HG02885 (cell line): ENCODE results near the gene SYNM.
A peak's percentile ranks its signal among the peaks of the same experiment; 100 is the strongest.

Experiments used
- ATAC-seq: cut with Tn5 transposase; IDR thresholded peaks from one replicate; pipeline ENCODE4 v1.9.1; 2021; ENCODE audit warnings: mild to moderate bottlenecking; ENCODE audit not compliant: unreplicated experiment, poor library complexity

Gene SYNM

GRCh38 chr15:99085413-99086326, 19.2 kb upstream of the SYNM start:
- no peak for ATAC-seq

DNA sequence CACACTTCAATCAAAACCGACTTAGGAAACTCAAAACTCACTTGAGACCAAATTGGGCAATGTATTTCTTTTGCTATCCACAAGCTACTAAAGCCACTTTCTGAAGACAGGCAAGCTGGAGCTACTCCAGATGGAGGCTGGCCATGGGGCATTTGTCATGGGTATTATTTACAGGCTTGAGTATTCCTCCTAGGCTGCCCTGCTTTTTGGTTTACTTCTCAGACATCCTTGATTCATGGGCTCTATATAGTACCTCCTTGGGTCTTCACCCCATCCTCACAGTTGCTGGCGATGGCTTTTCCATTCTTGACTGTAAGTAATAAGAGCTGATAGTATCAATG, 18.6 kb upstream of the SYNM start:
- no peak for ATAC-seq

- no peak for ATAC-seq
Observed at GRCh38 chr15:99087405-99087943, 17.4 kb upstream of the SYNM start.

- peak; percentile 100 for ATAC-seq
Observed at GRCh38 chr15:99090011-99090699, 14.7 kb upstream of the SYNM start.

GRCh38 chr15:99090938-99091337, 13.9 kb upstream of the SYNM start:
- ATAC-seq, result no peak

DNA sequence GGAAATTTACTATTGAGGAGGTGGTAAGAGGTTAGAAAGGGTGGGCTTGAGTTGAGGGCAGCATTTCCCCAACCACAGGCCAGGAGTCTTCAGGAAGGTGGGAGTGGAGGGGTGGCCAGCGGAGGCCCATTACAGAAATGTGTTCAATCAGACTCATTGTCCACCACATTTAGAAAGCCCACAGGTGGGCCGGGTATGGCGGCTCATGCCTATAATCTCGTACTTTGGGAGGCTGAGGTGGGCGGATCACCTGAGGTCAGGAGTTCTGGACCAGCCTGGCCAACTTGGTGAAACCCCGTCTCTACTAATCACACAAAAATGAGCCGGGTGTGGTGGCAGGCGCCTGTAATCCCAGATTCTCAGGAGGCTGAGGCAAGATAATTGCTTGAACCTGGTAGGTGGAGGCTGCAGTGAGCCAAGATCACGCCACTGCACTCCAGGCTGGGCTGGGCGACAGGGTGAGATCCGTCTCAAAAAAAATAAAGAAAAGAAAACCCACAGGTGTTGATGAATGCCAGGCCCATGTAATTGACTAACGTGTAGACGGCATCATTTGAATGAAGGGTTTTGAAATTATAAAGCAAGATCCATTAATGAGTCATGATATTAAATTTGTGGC, 12.2 kb upstream of the SYNM start:
- no peak for ATAC-seq

DNA sequence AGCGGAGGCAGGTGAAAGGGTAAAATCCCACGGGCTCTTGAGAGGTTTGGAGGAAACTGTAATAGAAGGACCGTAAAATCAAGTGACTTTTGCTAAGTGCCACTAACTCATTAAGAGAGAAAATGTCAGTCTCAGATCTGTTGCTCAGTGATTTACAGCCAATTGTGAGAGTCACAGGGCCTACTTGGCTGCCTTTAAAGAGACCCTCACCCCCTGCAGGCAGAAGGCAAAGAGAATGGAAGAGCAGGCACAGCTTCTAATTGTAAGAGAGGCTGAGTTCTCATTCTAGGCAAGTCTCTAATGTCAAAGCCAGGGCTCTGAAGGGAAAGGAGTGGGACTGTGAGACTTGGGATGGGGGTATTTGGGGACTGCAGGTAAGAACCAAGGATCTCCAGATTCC, 9.3 kb upstream of the SYNM start:
- no peak for ATAC-seq

GRCh38 chr15:99096173-99096893, 8.5 kb upstream of the SYNM start:
- no peak for ATAC-seq

GRCh38 chr15:99096894-99097426, 7.9 kb upstream of the SYNM start:
- no peak for ATAC-seq

DNA sequence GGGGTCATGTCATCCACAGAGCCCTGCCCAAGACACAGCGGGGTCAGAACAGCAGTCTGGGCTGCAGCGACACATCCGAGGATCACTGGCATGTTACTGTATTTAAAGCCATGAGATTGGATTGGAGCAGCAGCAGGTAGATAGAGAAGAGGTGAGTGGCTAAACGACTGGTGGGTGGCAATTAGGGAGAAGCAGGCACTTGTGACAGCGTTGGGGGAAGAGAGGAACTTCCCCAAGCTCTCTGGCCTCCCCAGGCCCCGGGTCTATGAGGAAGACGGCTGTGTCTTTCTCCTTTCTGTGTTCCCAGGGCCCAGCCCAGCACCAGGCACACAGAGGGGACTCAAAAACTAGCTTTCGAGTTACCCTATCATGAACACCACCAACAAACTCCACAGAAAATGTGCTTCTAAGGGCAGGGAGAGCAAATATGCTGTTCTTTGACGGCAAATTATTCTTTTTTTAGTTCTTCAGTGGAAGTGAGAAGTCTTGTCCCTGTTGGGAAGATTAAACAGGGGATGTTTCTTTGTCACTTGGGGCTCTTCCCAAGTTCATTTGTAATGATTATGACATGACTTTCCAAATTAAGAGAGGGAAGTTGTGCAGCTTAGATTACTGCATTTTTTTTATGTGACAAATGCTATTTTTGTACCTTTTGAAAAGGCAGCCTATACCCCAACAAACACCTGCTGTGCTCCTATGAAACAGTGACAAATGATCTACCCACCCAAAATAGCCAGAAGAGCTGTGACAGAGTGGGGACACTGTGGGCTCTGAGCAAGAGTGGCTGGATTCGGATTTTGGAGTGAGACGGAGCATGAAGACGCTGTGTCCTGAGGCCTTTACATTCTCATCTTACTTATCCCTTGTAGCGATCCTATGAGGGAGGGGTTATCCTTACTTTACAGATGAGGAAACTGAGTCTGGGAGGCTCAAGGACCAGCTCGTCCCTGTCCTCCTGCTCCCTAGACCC, 7.2 kb upstream of the SYNM start:
- no peak for ATAC-seq

DNA sequence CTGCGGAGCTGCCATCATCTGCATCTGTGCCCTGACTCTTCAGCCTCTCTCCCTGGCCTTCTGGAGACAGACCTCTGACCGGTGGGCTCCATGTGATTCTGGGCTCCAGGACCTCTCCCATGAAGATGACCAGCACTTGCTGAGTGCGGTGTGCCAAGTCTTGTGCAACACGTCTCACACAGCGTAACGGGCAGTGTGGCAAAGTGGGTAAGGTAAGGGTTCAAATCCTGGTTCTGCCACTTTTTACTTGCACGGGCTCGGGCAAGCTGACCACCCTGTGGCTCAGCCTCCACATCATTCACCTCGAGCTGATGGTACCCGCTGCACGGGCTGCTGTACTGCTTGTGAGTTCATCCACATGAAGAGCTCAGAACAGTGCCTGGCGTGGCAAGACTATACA, 6.5 kb upstream of the SYNM start:
- no peak for ATAC-seq

- ATAC-seq, result no peak
Observed at GRCh38 chr15:99098991-99099390, 5.9 kb upstream of the SYNM start.

GRCh38 chr15:99099661-99100060, 5.2 kb upstream of the SYNM start:
- ATAC-seq, result no peak

- peak; percentile 35 for ATAC-seq
Observed at GRCh38 chr15:99100245-99101173, 4.4 kb upstream of the SYNM start.

DNA sequence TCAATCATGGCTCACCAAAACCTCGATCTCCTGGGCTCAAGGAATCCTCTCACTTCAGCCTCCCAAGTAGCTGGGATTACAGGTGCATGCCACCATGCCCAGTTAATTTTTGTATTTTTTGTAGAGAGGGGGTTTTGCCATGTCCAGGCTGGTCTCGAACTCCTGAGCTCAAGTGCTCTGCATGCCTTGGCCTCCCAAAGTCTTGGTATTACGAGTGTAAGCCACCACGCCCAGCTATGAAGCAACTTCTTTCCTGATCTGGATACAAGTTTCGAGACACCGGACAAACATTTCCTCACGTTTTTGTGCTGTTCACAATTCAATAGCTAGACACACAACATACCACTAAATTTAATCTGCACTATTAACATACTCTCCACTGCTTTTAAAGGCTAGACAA, 3.4 kb upstream of the SYNM start:
- ATAC-seq, result no peak

DNA sequence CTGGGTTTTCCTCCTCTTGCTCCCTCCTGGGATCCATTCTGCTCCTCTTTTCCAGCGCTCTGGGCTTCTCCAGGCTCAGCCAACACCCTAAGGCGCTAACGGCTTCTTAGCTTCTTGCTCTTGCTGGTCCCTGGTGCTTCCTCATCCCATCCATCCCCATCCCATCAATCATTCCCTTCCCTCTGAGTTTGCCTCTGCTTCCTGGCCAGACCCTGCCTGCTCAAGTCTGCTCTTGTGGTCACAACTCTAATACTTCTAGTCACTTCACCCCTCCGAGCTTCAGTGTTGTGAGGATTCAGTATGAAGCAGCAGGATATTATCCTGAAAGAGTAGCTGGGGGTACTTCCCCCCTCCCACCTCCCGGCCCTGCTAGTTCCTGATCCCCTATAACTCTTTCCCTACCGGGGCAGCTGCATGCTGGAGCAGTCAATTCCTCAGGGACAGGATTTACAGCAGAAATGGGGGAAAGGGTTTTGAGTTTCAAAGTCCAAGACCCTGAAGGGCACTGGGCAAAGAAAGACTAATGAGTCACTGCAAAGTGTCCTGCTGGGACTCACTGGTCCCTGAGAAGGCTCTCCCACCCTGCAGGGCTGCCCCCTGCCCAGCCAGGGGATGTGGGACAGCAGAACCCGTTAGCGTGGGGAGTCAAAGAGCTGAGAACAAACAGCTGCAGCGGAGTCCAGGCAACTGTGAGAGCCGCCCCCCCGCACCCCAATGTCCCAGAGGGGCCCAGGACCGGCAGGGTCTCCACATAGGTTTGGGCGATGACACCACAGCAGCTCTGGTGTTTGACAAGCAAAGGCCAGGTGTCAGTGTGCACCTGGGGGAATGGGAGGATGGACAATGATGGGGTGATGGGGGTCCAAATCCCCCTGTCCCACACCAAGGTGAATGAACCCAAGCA, 2.3 kb upstream of the SYNM start:
- no peak for ATAC-seq

GRCh38 chr15:99103279-99103678, 1.6 kb upstream of the SYNM start:
- ATAC-seq, result no peak
